H1 (cell line): ENCODE data around the gene MOGAT3. TPM values are rescaled to one million over a fixed set of nuclear protein-coding genes. Genes with fewer than 3 reads are reported as not detected.

Source experiments
- RXRA ChIP-seq: IDR thresholded peaks from 2 replicates; pipeline ENCODE4 v1.6.1; 2011; ENCODE audit warnings: low read depth, mild to moderate bottlenecking, low read length, moderate library complexity; ENCODE audit not compliant: insufficient read depth
- SP1 ChIP-seq: IDR thresholded peaks from 2 replicates; pipeline ENCODE4 v1.6.1; 2011; ENCODE audit warnings: low read depth, low read length
- TAF1 ChIP-seq: IDR thresholded peaks from 2 replicates; pipeline ENCODE4 v1.6.1; 2011; ENCODE audit warnings: mild to moderate bottlenecking, low read depth, low read length
- TEAD4 ChIP-seq: IDR thresholded peaks from 2 replicates; pipeline ENCODE4 v1.6.1; 2012; ENCODE audit warnings: low read depth, low read length, inconsistent platforms, mixed read lengths
- ZNF274 ChIP-seq: IDR thresholded peaks from 2 replicates; pipeline ENCODE4 v1.7.0; 2012; ENCODE audit warnings: low read length, borderline replicate concordance; ENCODE audit errors: extremely low read depth
- polyA plus RNA-seq, 7 experiments: library from polyadenylated mRNA; depleted of rRNA in 3 of 7; stranded (reverse) in 5 of 7; unstranded in 2 of 7; fragments of >200 nt in 5 of 7; fragments of 200-250 nt in 2 of 7; gene quantifications; 1 replicate in 5 of 7; 2 replicates in 1 of 7; 4 replicates in 1 of 7; pipeline versions ENCODE4 v1.2.1 to v1.2.3, GENCODE V29; 2011 to 2013; ENCODE audit warnings: missing spikeins in 2 of 7, mixed read lengths in 2 of 7
- total RNA-seq: library from RNA; stranded (reverse); fragmentation: NEBNext Ultra II Directional; extraction: Animal tissue kit (Norgen Biotek cat#: 25700); gene quantifications from 2 replicates; pipeline ENCODE4 v1.2.1, GENCODE V29; 2021
- TF ChIP-seq, protein P1 (sequence below): IDR thresholded peaks from 2 replicates; pipeline ENCODE4 v1.6.1; 2012; ENCODE audit warnings: inconsistent platforms
- TF ChIP-seq, protein P2 (sequence below): IDR thresholded peaks from 2 replicates; pipeline ENCODE4 v1.6.1; 2011; ENCODE audit warnings: low read depth, mild to moderate bottlenecking, low read length; ENCODE audit not compliant: insufficient read depth
- TF ChIP-seq, protein P3 (sequence below): IDR thresholded peaks from 2 replicates; pipeline ENCODE4 v1.6.1; 2011; ENCODE audit warnings: low read length, improper control_type of control experiment

Gene MOGAT3
- total and polyA plus RNA-seq, 2 of the 8 experiments (the other 6 are each of a cell fraction or from before 2014, with no cell fraction given) = 0.21 to 0.82 TPM

DNA sequence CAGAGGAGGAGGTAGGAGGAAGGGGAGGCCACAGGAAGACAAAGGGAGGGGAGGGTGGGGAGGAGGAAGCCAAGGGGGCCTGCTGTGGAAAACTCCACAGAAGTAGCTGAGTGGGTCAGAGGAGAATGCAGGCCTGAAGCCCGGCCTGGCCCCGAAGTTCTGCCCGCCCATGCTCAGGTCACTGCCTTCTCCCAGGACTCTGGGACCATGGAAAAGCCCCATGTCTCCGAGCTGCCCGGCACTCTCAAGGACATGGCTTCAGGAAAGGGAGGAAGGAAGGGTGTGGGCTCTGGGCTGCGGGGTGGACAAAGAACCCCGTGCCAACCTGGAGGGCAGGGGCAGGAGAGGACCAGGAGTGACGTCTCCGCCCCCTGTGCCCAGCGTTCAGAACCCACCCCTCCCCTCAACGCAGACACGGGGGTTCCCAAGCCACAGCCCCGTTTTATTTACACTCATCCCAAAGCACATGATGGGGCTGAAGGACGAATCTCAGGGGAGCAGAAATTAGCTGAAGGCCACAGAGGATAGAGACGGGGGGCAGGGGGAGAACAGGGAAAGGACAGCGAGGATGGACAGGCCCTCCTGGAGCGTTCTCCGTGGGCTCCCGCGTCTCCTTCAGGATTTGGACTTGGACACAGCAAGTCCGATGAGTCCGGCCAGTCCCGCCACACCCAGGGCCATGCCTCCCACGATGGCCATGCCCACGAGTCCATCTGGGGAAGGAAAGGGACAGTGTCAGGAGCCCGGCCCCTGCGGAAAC is 38.5 kb upstream of the MOGAT3 start (continued):
- no peak for TF ChIP-seq ZNF274
- no peak for TF ChIP-seq RXRA
- TF ChIP-seq TEAD4 = no peak
- TF ChIP-seq TAF1 = no peak
- TF ChIP-seq, protein P1, sequence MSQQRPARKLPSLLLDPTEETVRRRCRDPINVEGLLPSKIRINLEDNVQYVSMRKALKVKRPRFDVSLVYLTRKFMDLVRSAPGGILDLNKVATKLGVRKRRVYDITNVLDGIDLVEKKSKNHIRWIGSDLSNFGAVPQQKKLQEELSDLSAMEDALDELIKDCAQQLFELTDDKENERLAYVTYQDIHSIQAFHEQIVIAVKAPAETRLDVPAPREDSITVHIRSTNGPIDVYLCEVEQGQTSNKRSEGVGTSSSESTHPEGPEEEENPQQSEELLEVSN = no peak
- TF ChIP-seq, protein P2, sequence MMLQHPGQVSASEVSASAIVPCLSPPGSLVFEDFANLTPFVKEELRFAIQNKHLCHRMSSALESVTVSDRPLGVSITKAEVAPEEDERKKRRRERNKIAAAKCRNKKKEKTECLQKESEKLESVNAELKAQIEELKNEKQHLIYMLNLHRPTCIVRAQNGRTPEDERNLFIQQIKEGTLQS = no peak
- TF ChIP-seq, protein P3, sequence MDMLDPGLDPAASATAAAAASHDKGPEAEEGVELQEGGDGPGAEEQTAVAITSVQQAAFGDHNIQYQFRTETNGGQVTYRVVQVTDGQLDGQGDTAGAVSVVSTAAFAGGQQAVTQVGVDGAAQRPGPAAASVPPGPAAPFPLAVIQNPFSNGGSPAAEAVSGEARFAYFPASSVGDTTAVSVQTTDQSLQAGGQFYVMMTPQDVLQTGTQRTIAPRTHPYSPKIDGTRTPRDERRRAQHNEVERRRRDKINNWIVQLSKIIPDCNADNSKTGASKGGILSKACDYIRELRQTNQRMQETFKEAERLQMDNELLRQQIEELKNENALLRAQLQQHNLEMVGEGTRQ = no peak
- no peak for TF ChIP-seq SP1
